ENCODE results near the gene MAML3. TPM values are rescaled to one million over a fixed set of nuclear protein-coding genes. Genes with fewer than 3 reads are reported as not detected.

The MAML3 gene
- total RNA-seq, 2 experiments from 2014 or later: 2.0 to 2.4 TPM

GRCh38 chr4:139858436-139859205, 295.4 kb downstream of the MAML3 start:
- POLR2A ChIA-PET: interaction anchor here (0.6 to 1.8 kb wide), 3 partner anchors 50 to 260 kb away, joined by 3 to 4 read pairs (median 3); no protein-coding TSS in a partner anchor
- H3K9me3 Mint-ChIP-seq: no peaks in the 10 kb centered on the region
- H3K27ac Mint-ChIP-seq: peak overlapping the region; percentile 9
- CTCF ChIA-PET: interaction anchor here (0.7 kb wide), 1 partner anchor 202 kb away, joined by 3 read pairs; no protein-coding TSS in a partner anchor
- H3K4me1 Mint-ChIP-seq (ENCODE audit: low read depth): peaks cover 24% of the 10 kb centered on the region
- H3K27me3 Mint-ChIP-seq: peaks cover 9% of the 10 kb centered on the region
- H3K36me3 Mint-ChIP-seq (ENCODE audit: low read depth): peaks cover 2% of the 10 kb centered on the region
- ATAC-seq (peak; percentile 95), DNase-seq (peak; percentile 30)
- no peak for TF ChIP-seq CTCF (IDR thresholded peaks at IDR 0.05)
- intact Hi-C loops (cut with micrococcal nuclease): no loop called here
- H3K4me3 Mint-ChIP-seq: no peak overlapping the region

GRCh38 chr4:139857977-139858376, 296.0 kb downstream of the MAML3 start:
- H3K4me1 Mint-ChIP-seq (ENCODE audit: low read depth): peaks cover 24% of the 10 kb centered on the region
- H3K27me3 Mint-ChIP-seq: peaks cover 9% of the 10 kb centered on the region
- ChIA-PET CTCF (no interaction called here), POLR2A (interaction anchor here (1.4 to 1.8 kb wide), 2 partner anchors 18 to 51 kb away, joined by 4 read pairs; no protein-coding TSS in a partner anchor)
- no peak overlapping the region for H3K4me3 Mint-ChIP-seq
- ATAC-seq (no peak), DNase-seq (no peak)
- peaks cover 2% of the 10 kb centered on the region for H3K36me3 Mint-ChIP-seq (ENCODE audit: low read depth)
- intact Hi-C loops (cut with micrococcal nuclease): no loop called here
- TF ChIP-seq CTCF (IDR thresholded peaks at IDR 0.05): no peak
- no peaks in the 10 kb centered on the region for H3K9me3 Mint-ChIP-seq
- no peak overlapping the region for H3K27ac Mint-ChIP-seq

- ChIA-PET POLR2A (interaction anchor here (1.4 kb wide), 1 partner anchor 17 kb away, joined by 4 read pairs; no protein-coding TSS in a partner anchor), CTCF (interaction anchor here (0.8 to 1.0 kb wide), 4 partner anchors 9 to 396 kb away, joined by 3 read pairs; no protein-coding TSS in a partner anchor)
- intact Hi-C loops (cut with micrococcal nuclease): no loop called here
These were observed 297.0 kb downstream of the MAML3 start for GRCh38 chr4:139857021-139857420.

GRCh38 chr4:139854668-139855403, 299.1 kb downstream of the MAML3 start:
- POLR2A ChIA-PET: no interaction called here
- no peak for TF ChIP-seq CTCF (IDR thresholded peaks at IDR 0.05)
- intact Hi-C loops (cut with micrococcal nuclease): no loop called here
- DNase-seq (no peak), ATAC-seq (no peak)
- H3K9me3 Mint-ChIP-seq: no peaks in the 10 kb centered on the region
- no peak overlapping the region for H3K4me3 Mint-ChIP-seq
- no peaks in the 10 kb centered on the region for H3K36me3 Mint-ChIP-seq (ENCODE audit: low read depth)
- CTCF ChIA-PET: no interaction called here
- H3K27ac Mint-ChIP-seq: no peak overlapping the region
- H3K4me1 Mint-ChIP-seq (ENCODE audit: low read depth): peaks cover 24% of the 10 kb centered on the region
- H3K27me3 Mint-ChIP-seq: peaks cover 6% of the 10 kb centered on the region

More at GRCh38 chr4:139857021-139857420, 297.0 kb downstream of the MAML3 start:
- H3K4me1 Mint-ChIP-seq (ENCODE audit: low read depth): peaks cover 24% of the 10 kb centered on the region
- DNase-seq: no peak
- ATAC-seq: no peak
- no peaks in the 10 kb centered on the region for H3K9me3 Mint-ChIP-seq
- peaks cover 2% of the 10 kb centered on the region for H3K36me3 Mint-ChIP-seq (ENCODE audit: low read depth)
- H3K27me3 Mint-ChIP-seq: peaks cover 9% of the 10 kb centered on the region
- no peak for TF ChIP-seq CTCF (IDR thresholded peaks at IDR 0.05)
- H3K27ac Mint-ChIP-seq: no peak overlapping the region
- no peak overlapping the region for H3K4me3 Mint-ChIP-seq

GRCh38 chr4:139853309-139853708, 300.7 kb downstream of the MAML3 start:
- no peak for ATAC-seq
- H3K27ac Mint-ChIP-seq: no peak overlapping the region
- H3K36me3 Mint-ChIP-seq (ENCODE audit: low read depth): no peaks in the 10 kb centered on the region
- H3K9me3 Mint-ChIP-seq: no peaks in the 10 kb centered on the region
- no peak for TF ChIP-seq CTCF (IDR thresholded peaks at IDR 0.05)
- intact Hi-C loops (cut with micrococcal nuclease): no loop called here
- CTCF ChIA-PET: no interaction called here
- no peak for DNase-seq
- H3K27me3 Mint-ChIP-seq: peaks cover 6% of the 10 kb centered on the region
- H3K4me3 Mint-ChIP-seq: no peak overlapping the region
- POLR2A ChIA-PET: no interaction called here
- H3K4me1 Mint-ChIP-seq (ENCODE audit: low read depth): peaks cover 15% of the 10 kb centered on the region

All from activated CD8-positive, alpha-beta T cell treated with anti-CD3 and anti-CD28 coated beads for 36 hours (primary cell).